MM.1S (cell line): ENCODE measurements around the gene PLEKHG7.

Experiments used
- DNase-seq: peaks from one replicate; pipeline ENCODE4 v3.0.0-alpha.2; 2015
- H2AFZ ChIP-seq: fragments of 300-600 bp; sonication (generic); 2 replicates; pipeline ENCODE4 v1.6.0; 2016; ENCODE audit warnings: antibody characterized with exemption, low read length
- H3F3A ChIP-seq: fragments of 300-600 bp; sonication (generic); 2 replicates; pipeline ENCODE4 v1.6.1; 2016; ENCODE audit warnings: mild to moderate bottlenecking, antibody characterized with exemption, low read length, moderate library complexity, mixed read lengths; ENCODE audit not compliant: insufficient read depth
- H3K27ac ChIP-seq: fragments of 300-600 bp; sonication (generic); 2 replicates; pipeline ENCODE4 v1.5.1; 2016; ENCODE audit warnings: mild to moderate bottlenecking, low read length
- H3K27me3 ChIP-seq: fragments of 300-600 bp; sonication (generic); replicated peaks from 2 replicates; pipeline ENCODE4 v1.6.0; 2016; ENCODE audit warnings: low read length; ENCODE audit not compliant: insufficient read depth
- H3K36me3 ChIP-seq: fragments of 300-600 bp; sonication (generic); replicated peaks from 2 replicates; pipeline ENCODE4 v1.6.1; 2016; ENCODE audit warnings: mild to moderate bottlenecking, low read length, mixed read lengths; ENCODE audit not compliant: insufficient read depth
- H3K4me1 ChIP-seq: fragments of 300-600 bp; sonication (generic); 2 replicates; pipeline ENCODE4 v1.6.1; 2016; ENCODE audit warnings: low read length, mixed read lengths
- H3K4me2 ChIP-seq: fragments of 300-600 bp; sonication (generic); 2 replicates; pipeline ENCODE4 v1.6.0; 2016; ENCODE audit warnings: low read depth, low read length
- H3K4me3 ChIP-seq: fragments of 300-600 bp; sonication (generic); 2 replicates; pipeline ENCODE4 v1.5.1; 2016; ENCODE audit warnings: low read length, mixed read lengths
- H3K79me2 ChIP-seq: fragments of 300-600 bp; sonication (generic); 2 replicates; pipeline ENCODE4 v1.6.1; 2016; ENCODE audit warnings: mixed run types, low read length, mixed read lengths
- H3K9ac ChIP-seq: fragments of 300-600 bp; sonication (generic); 2 replicates; pipeline ENCODE4 v1.6.1; 2016; ENCODE audit warnings: low read length, mixed read lengths
- H3K9me2 ChIP-seq: fragments of 300-600 bp; sonication (generic); replicated peaks from 2 replicates; pipeline ENCODE4 v1.6.1; 2016; ENCODE audit warnings: mild to moderate bottlenecking, low read length, mixed read lengths; ENCODE audit not compliant: insufficient read depth
- H3K9me3 ChIP-seq: fragments of 300-600 bp; sonication (generic); replicated peaks from 2 replicates; pipeline ENCODE4 v1.6.1; 2016; ENCODE audit warnings: mild to moderate bottlenecking, low read length, mixed read lengths; ENCODE audit not compliant: insufficient read depth
- H4K20me1 ChIP-seq: fragments of 300-600 bp; sonication (generic); 2 replicates; pipeline ENCODE4 v1.6.1; 2016; ENCODE audit warnings: mild to moderate bottlenecking, low read length, moderate library complexity, mixed read lengths; ENCODE audit not compliant: insufficient read depth
- CTCF ChIP-seq: fragments of 300-600 bp; sonication (generic); IDR thresholded peaks from 2 replicates; pipeline ENCODE4 v1.5.1; 2016; ENCODE audit warnings: antibody characterized with exemption, low read length, mixed read lengths
- EZH2 ChIP-seq: fragments of 300-600 bp; sonication (generic); optimal IDR thresholded peaks from 2 replicates; pipeline ENCODE3; 2017; ENCODE audit warnings: low read depth, mild to moderate bottlenecking, antibody characterized with exemption, low read length, mixed read lengths
- EZH2phosphoT487 ChIP-seq: fragments of 300-600 bp; sonication (generic); IDR thresholded peaks from 2 replicates; pipeline ENCODE4 v1.6.1; 2018; ENCODE audit warnings: antibody characterized with exemption, low read length

Gene PLEKHG7

GRCh38 chr12:92762773-92763172, 60.0 kb downstream of the PLEKHG7 start:
- no peaks in the 10 kb centered on the region for H4K20me1 ChIP-seq
- TF ChIP-seq CTCF (no peak), EZH2 (no peak), EZH2phosphoT487 (no peak)
- no peak overlapping the region for H3K4me2 ChIP-seq
- H3F3A ChIP-seq, result no peaks in the 10 kb centered on the region
- H3K4me1 ChIP-seq, result 0 out of 2 replicates have a peak, but pooled peaks cover 4% of the 10 kb centered on the region
- DNase-seq, result no peak
- H3K4me3 ChIP-seq, result no peak overlapping the region
- no peak overlapping the region for H3K9ac ChIP-seq
- H3K9me3 ChIP-seq, result no peaks in the 10 kb centered on the region
- no peak overlapping the region for H3K27ac ChIP-seq
- H3K27me3 ChIP-seq, result no peaks in the 10 kb centered on the region
- no peaks in the 10 kb centered on the region for H3K79me2 ChIP-seq
- H3K9me2 ChIP-seq, result no peaks in the 10 kb centered on the region
- no peaks in the 10 kb centered on the region for H3K36me3 ChIP-seq
- no peak overlapping the region for H2AFZ ChIP-seq

DNA sequence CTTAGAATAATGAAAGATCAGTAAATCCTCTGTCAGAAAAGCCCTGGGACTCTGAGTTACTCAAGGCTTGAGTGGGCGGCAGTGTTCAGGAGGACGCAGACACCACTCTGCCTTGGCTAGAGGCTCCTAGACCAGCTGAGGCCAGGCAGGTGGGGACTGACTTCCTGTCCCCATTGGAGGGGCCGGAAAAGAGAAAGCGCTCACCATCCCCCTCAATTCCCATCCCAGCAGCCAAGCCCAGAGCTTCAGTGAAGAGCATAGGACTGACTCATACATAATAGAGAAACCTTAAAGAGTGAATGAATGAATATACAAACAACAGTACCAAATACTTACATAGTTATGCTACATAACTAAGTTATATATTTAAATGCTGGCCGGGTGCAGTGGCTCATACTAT, 62.0 kb downstream of the PLEKHG7 start:
- no peak overlapping the region for H2AFZ ChIP-seq
- peaks cover 8% of the 10 kb centered on the region for H3F3A ChIP-seq
- TF ChIP-seq EZH2phosphoT487 (no peak), CTCF (no peak), EZH2 (no peak)
- H3K27ac ChIP-seq, result no peak overlapping the region
- H3K4me3 ChIP-seq, result no peak overlapping the region
- H4K20me1 ChIP-seq, result no peaks in the 10 kb centered on the region
- no peak overlapping the region for H3K4me2 ChIP-seq
- no peaks in the 10 kb centered on the region for H3K27me3 ChIP-seq
- H3K79me2 ChIP-seq, result no peaks in the 10 kb centered on the region
- no peaks in the 10 kb centered on the region for H3K9me3 ChIP-seq
- no peak overlapping the region for H3K9ac ChIP-seq
- no peaks in the 10 kb centered on the region for H3K36me3 ChIP-seq
- peaks cover 17% of the 10 kb centered on the region for H3K4me1 ChIP-seq
- DNase-seq, result no peak
- H3K9me2 ChIP-seq, result no peaks in the 10 kb centered on the region

DNA sequence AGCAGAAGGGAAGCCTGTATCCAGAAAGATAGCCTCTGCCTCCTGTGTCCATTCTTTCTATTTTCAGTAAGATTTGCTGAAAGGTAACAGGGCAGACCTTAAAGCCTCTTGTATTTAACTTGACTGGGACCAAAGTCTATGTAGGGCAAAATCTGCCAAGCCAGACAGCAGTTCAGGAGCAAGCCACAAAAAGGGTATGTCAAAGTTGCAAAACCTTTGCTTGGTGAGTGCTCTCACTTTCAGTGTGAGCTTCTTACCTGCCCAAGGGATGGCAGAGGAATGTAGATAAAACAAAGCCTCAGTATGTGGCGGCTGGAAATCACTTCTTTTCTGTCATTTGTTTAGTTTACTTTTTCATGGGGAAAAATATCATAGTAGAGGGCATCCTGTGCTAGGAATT, 63.1 kb downstream of the PLEKHG7 start:
- H3K9me3 ChIP-seq, result no peaks in the 10 kb centered on the region
- no peaks in the 10 kb centered on the region for H3K9me2 ChIP-seq
- H3K4me2 ChIP-seq, result no peak overlapping the region
- no peak overlapping the region for H2AFZ ChIP-seq
- peaks cover 27% of the 10 kb centered on the region for H3K4me1 ChIP-seq
- H3K36me3 ChIP-seq, result no peaks in the 10 kb centered on the region
- no peak overlapping the region for H3K27ac ChIP-seq
- peak; percentile 36 for DNase-seq
- no peaks in the 10 kb centered on the region for H3K79me2 ChIP-seq
- no peaks in the 10 kb centered on the region for H4K20me1 ChIP-seq
- H3K4me3 ChIP-seq, result no peak overlapping the region
- H3K27me3 ChIP-seq, result no peaks in the 10 kb centered on the region
- H3F3A ChIP-seq, result peaks cover 11% of the 10 kb centered on the region
- no peak overlapping the region for H3K9ac ChIP-seq
- no peak for TF ChIP-seq EZH2phosphoT487
- no peak for TF ChIP-seq EZH2
- no peak for TF ChIP-seq CTCF
